K562 (cell line): Measurements from ENCODE around the gene FAM161B. TPM values are rescaled to one million over a fixed set of nuclear protein-coding genes. Genes with fewer than 3 reads are reported as not detected.

Experiments used
- ATAC-seq: fragments of 200-7000 bp; cut with Tn5 transposase; 3 replicates; pipeline ENCODE4 v1.9.1; 2020; ENCODE audit warnings: moderate library complexity
- BruUV-seq: library from RNA; stranded (reverse); fragments of 400-500 nt; replicated peaks from 2 replicates; lab custom pipeline; 2021; lab: Mats Ljungman, UMichigan
- CTCF ChIA-PET: fragments of 300-600 bp; formaldehyde crosslinking; extraction: SDS; loops from one replicate; lab custom pipeline; 2021; ENCODE audit warnings: low intra/inter-chr PET ratio; lab: Yijun Ruan, JAX
- POLR2A ChIA-PET: fragments of 300-600, 350-650 bp; sonication (Branson Sonifier 250); formaldehyde crosslinking; extraction: SDS; loops from one replicate; lab custom pipeline; 2021; ENCODE audit warnings: antibody characterized with exemption, inconsistent platforms; lab: Yijun Ruan, JAX
- DNase-seq, 4 experiments: peaks; one replicate each; pipeline versions ENCODE4 v3.0.0 to v3.0.0-alpha.2; 2011 to 2018; ENCODE audit warnings: low spot score in 3 of 4, mixed read lengths in 3 of 4; ENCODE audit errors: extremely low read depth in 1 of 4
- FAIRE-seq: peaks from 2 replicates; lab custom pipeline; 2011; peaks lifted over from hg19 to GRCh38; lab: Jason Lieb, UNC
- H2AFZ ChIP-seq: 2 replicates; pipeline ENCODE4 v1.6.0; 2011; ENCODE audit warnings: low read depth, low read length, control low read depth, inconsistent platforms
- H3K27ac ChIP-seq: fragments of 200-600 bp; 3 replicates; pipeline ENCODE4 v1.8.0; 2011; ENCODE audit warnings: low read depth, mild to moderate bottlenecking, control low read depth, inconsistent platforms, low read length, moderate library complexity, mixed read lengths; ENCODE audit errors: extremely low read depth
- H3K27me3 ChIP-seq, 2 experiments: fragments of 300-600 bp in 1 of 2; 2 replicates in 1 of 2; 3 replicates in 1 of 2; pipeline versions ENCODE4 v1.6.0 to v1.8.0; 2011; ENCODE audit warnings: inconsistent platforms in 2 of 2, low read length in 2 of 2, mild to moderate bottlenecking in 1 of 2, mixed read lengths in 1 of 2, moderate library complexity in 1 of 2; ENCODE audit not compliant: control insufficient read depth in 2 of 2, insufficient read depth in 2 of 2
- H3K36me3 ChIP-seq: fragments of 300-600 bp; 3 replicates; pipeline ENCODE4 v1.8.0; 2011; ENCODE audit warnings: mild to moderate bottlenecking, low read length, inconsistent platforms; ENCODE audit not compliant: control insufficient read depth, insufficient read depth
- H3K4me1 ChIP-seq, 2 experiments: fragments of 200-600 bp in 1 of 2; replicated peaks in 1 of 2; 2 replicates in 1 of 2; 3 replicates in 1 of 2; pipeline versions ENCODE4 v1.5.1 to v1.8.0; 2011; ENCODE audit warnings: inconsistent platforms in 2 of 2, low read length in 2 of 2, mild to moderate bottlenecking in 1 of 2, mixed read lengths in 1 of 2, moderate library complexity in 1 of 2; ENCODE audit not compliant: control insufficient read depth in 2 of 2, insufficient read depth in 2 of 2
- H3K4me2 ChIP-seq: 2 replicates; pipeline ENCODE4 v1.6.1; 2011; ENCODE audit warnings: low read length, control low read depth, inconsistent platforms, mixed read lengths; ENCODE audit not compliant: insufficient read depth
- H3K4me3 ChIP-seq: fragments of 200-600 bp; sonication (generic), shearing (Covaris generic); 2 replicates; pipeline ENCODE4 v1.5.1; 2016; ENCODE audit warnings: control low read depth, inconsistent platforms
- H3K79me2 ChIP-seq: fragments of 200-600 bp; 3 replicates; pipeline ENCODE4 v1.8.0; 2011; ENCODE audit warnings: low read length, inconsistent platforms; ENCODE audit not compliant: control insufficient read depth, insufficient read depth
- H3K9ac ChIP-seq, 2 experiments: 2 replicates each; pipeline versions ENCODE4 v1.6.0 to v1.6.1; 2011; ENCODE audit warnings: low read depth in 2 of 2, low read length in 2 of 2, control low read depth in 1 of 2, inconsistent platforms in 1 of 2, mild to moderate bottlenecking in 1 of 2, mixed read lengths in 1 of 2; ENCODE audit not compliant: insufficient read depth in 1 of 2
- H3K9me1 ChIP-seq: one replicate; pipeline ENCODE4 v1.6.0; 2011; ENCODE audit warnings: inconsistent platforms, mild to moderate bottlenecking, low read length, moderate library complexity; ENCODE audit not compliant: control insufficient read depth, insufficient read depth
- H3K9me3 ChIP-seq: replicated peaks from 2 replicates; pipeline ENCODE4 v1.5.1; 2011; ENCODE audit warnings: low read depth, low read length, inconsistent platforms; ENCODE audit not compliant: control insufficient read depth, insufficient read depth
- H4K20me1 ChIP-seq: replicated peaks from 2 replicates; pipeline ENCODE4 v1.6.1; 2011; ENCODE audit warnings: low read length, inconsistent platforms, mixed read lengths; ENCODE audit not compliant: control insufficient read depth, insufficient read depth
- CBFA2T2 ChIP-seq: fragments of 450-650 bp; conservative IDR thresholded peaks from 2 replicates; pipeline ENCODE4 v1.6.1; 2017; ENCODE audit warnings: mild to moderate bottlenecking
- CEBPB ChIP-seq: fragments of 450-650 bp; IDR thresholded peaks from 2 replicates; pipeline ENCODE4 v1.6.1; 2016; ENCODE audit warnings: missing genetic modification characterization, missing compliant biosample characterization
- DIDO1 ChIP-seq: fragments of 450-650 bp; IDR thresholded peaks from 2 replicates; pipeline ENCODE4 v1.6.1; 2016; ENCODE audit warnings: low read depth, missing biosample characterization, missing genetic modification characterization
- ELF1 ChIP-seq: fragments of 200-800 bp; sonication (Bioruptor generic); IDR thresholded peaks from 2 replicates; pipeline ENCODE4 v1.6.1; 2016; ENCODE audit warnings: missing genetic modification characterization, missing compliant biosample characterization
- GATAD2B ChIP-seq: fragments of 450-650 bp; IDR thresholded peaks from 2 replicates; pipeline ENCODE4 v1.6.1; 2017; ENCODE audit warnings: mild to moderate bottlenecking, borderline replicate concordance
- NBN ChIP-seq: fragments of 450-650 bp; IDR thresholded peaks from 2 replicates; pipeline ENCODE4 v1.6.1; 2016; ENCODE audit warnings: low read depth, mild to moderate bottlenecking
- RBM25 ChIP-seq: fragments of 200-400 bp; formaldehyde crosslinking; IDR thresholded peaks from 2 replicates; pipeline ENCODE4 v1.6.1; 2018; ENCODE audit warnings: low read length, low read depth, moderate library complexity; ENCODE audit not compliant: severe bottlenecking
- SMARCB1 ChIP-seq: IDR thresholded peaks from 2 replicates; pipeline ENCODE4 v1.6.1; 2011; ENCODE audit warnings: improper control_type of control experiment, low read depth; ENCODE audit not compliant: insufficient read length
- ZBTB17 ChIP-seq: fragments of 450-650 bp; formaldehyde crosslinking; IDR thresholded peaks from 2 replicates; pipeline ENCODE4 v1.4.0; 2020; ENCODE audit warnings: mild to moderate bottlenecking
- ZFP36 ChIP-seq: fragments of 150-350 bp; IDR thresholded peaks from 2 replicates; pipeline ENCODE4 v1.6.1; 2018; ENCODE audit warnings: low read length, low read depth; ENCODE audit not compliant: partially characterized antibody
- ZKSCAN1 ChIP-seq: fragments of 150-350 bp; IDR thresholded peaks from 2 replicates; pipeline ENCODE4 v1.6.1; 2016; ENCODE audit warnings: low read depth, low read length
- ZNF431 ChIP-seq: sonication (generic); formaldehyde crosslinking; IDR thresholded peaks from 2 replicates; pipeline ENCODE4 v1.8.0; 2022; ENCODE audit warnings: mild to moderate bottlenecking, missing genetic modification reagents
- ZNF668 ChIP-seq: fragments of 250-450 bp; sonication (Bioruptor Pico); IDR thresholded peaks from 2 replicates; pipeline ENCODE4 v1.8.0; 2022; ENCODE audit warnings: mild to moderate bottlenecking, inconsistent platforms
- WGBS: fragments of 100-300 bp; shearing (Covaris generic); methylation state at CpG from one replicate; pipeline ENCODE4 v1.1.6; 2016; ENCODE audit warnings: low coverage, mixed read lengths; ENCODE audit not compliant: insufficient coverage; ENCODE audit errors: missing lambda C conversion rate; 5-methylcytosine and 5-hydroxymethylcytosine counted together
- in situ Hi-C: fragments of 300-500 bp; cut with MboI; formaldehyde crosslinking; loops from 4 replicates; pipeline ENCODE4 v1.15.0; 2018; ENCODE audit warnings: inconsistent platforms, mixed read lengths
- intact Hi-C: fragments of 100-400 bp; cut with micrococcal nuclease; formaldehyde crosslinking; loops from 2 replicates; pipeline ENCODE4 v1.14.2; 2022
- polyA plus RNA-seq, 8 experiments: library from polyadenylated mRNA; depleted of rRNA in 4 of 8; stranded (reverse) in 5 of 8; unstranded in 3 of 8; fragments of >200 nt; fragmentation: Nextera tagmentation in 2 of 8; fragmentation: Illumina TruSeq in 1 of 8; extraction: Ambion mirVana in 2 of 8; extraction: Trizol in 1 of 8; gene quantifications; 2 replicates each; pipeline versions ENCODE4 v1.2.1 to v1.2.3, GENCODE V29; 2011 to 2014; ENCODE audit warnings: inconsistent platforms in 1 of 8, missing spikeins in 1 of 8
- total RNA-seq, 7 experiments: library from RNA; depleted of rRNA in 6 of 7; stranded (reverse); fragments of >200 nt in 6 of 7; fragmentation: Illumina TruSeq in 2 of 7; extraction: Trizol in 2 of 7; gene quantifications; 2 replicates each; pipeline versions ENCODE4 v1.2.1 to v1.2.3, GENCODE V29; 2011 to 2021; ENCODE audit warnings: low replicate concordance in 1 of 7
- TF ChIP-seq, protein P1 (sequence below): fragments of 450-650 bp; IDR thresholded peaks from 2 replicates; pipeline ENCODE4 v1.6.1; 2017; ENCODE audit warnings: antibody characterized with exemption, mild to moderate bottlenecking

The FAM161B gene
- total and polyA plus RNA-seq, 9 of the 15 experiments (the other 6 are each of a cell fraction or from before 2014, with no cell fraction given): 0.15 to 1.3 (median 0.84) TPM

- peaks cover 22% of the 10 kb centered on the region; the same call in 2 of the 3 replicates for H3K36me3 ChIP-seq
- DNase-seq (no peak), FAIRE-seq (no peak), ATAC-seq (no peak)
- H3K27ac ChIP-seq: no peak overlapping the region
- in situ Hi-C loops: no loop called here
- peak overlapping the region in 1 of 2 experiments; percentile 90; a peak in 1 of 4 replicates for H3K9ac ChIP-seq
- intact Hi-C loops: loop anchor here (5.0 kb wide), 1 partner anchor 147 kb away; no protein-coding TSS in a partner anchor
- TF ChIP-seq, protein P1, sequence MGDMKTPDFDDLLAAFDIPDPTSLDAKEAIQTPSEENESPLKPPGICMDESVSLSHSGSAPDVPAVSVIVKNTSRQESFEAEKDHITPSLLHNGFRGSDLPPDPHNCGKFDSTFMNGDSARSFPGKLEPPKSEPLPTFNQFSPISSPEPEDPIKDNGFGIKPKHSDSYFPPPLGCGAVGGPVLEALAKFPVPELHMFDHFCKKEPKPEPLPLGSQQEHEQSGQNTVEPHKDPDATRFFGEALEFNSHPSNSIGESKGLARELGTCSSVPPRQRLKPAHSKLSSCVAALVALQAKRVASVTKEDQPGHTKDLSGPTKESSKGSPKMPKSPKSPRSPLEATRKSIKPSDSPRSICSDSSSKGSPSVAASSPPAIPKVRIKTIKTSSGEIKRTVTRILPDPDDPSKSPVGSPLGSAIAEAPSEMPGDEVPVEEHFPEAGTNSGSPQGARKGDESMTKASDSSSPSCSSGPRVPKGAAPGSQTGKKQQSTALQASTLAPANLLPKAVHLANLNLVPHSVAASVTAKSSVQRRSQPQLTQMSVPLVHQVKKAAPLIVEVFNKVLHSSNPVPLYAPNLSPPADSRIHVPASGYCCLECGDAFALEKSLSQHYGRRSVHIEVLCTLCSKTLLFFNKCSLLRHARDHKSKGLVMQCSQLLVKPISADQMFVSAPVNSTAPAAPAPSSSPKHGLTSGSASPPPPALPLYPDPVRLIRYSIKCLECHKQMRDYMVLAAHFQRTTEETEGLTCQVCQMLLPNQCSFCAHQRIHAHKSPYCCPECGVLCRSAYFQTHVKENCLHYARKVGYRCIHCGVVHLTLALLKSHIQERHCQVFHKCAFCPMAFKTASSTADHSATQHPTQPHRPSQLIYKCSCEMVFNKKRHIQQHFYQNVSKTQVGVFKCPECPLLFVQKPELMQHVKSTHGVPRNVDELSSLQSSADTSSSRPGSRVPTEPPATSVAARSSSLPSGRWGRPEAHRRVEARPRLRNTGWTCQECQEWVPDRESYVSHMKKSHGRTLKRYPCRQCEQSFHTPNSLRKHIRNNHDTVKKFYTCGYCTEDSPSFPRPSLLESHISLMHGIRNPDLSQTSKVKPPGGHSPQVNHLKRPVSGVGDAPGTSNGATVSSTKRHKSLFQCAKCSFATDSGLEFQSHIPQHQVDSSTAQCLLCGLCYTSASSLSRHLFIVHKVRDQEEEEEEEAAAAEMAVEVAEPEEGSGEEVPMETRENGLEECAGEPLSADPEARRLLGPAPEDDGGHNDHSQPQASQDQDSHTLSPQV: no peak
- no peak for TF ChIP-seq ZFP36
- no peak for TF ChIP-seq RBM25
- TF ChIP-seq ELF1 (tag): no peak
- TF ChIP-seq NBN: no peak
- no peak for TF ChIP-seq ZBTB17 (CRISPR knock-in tag)
- no peak for TF ChIP-seq CEBPB (tag)
- TF ChIP-seq ZNF431 (CRISPR knock-in tag): no peak
- TF ChIP-seq CBFA2T2: no peak
- no peak for TF ChIP-seq ZNF668 (CRISPR knock-in tag)
- TF ChIP-seq GATAD2B: no peak
- no peak for TF ChIP-seq ZKSCAN1
- TF ChIP-seq SMARCB1: no peak
- no peak for TF ChIP-seq DIDO1 (tag)
- no peak overlapping the region; the same call in 1 of the 2 replicates for H3K4me3 ChIP-seq
- no peak overlapping the region for H3K4me2 ChIP-seq
- H2AFZ ChIP-seq: no peak overlapping the region
- no peaks in the 10 kb centered on the region for H4K20me1 ChIP-seq
- BruUV-seq: no TSS peak
- H3K79me2 ChIP-seq: peaks cover 80% of the 10 kb centered on the region
- H3K9me1 ChIP-seq: no peaks in the 10 kb centered on the region
- H3K27me3 ChIP-seq: no peaks in the 10 kb centered on the region
- ChIA-PET CTCF (no interaction called here), POLR2A (interaction anchor here (1.4 kb wide), 1 partner anchor 15 kb away, joined by 4 read pairs; no protein-coding TSS in a partner anchor)
- H3K4me1 ChIP-seq: peaks cover 4 to 6% of the 10 kb centered on the region in 2 experiments; a peak in 4 of 5 replicates
- 43% methylated on average over 2 of the region's 2 CpGs for whole genome bisulfite sequencing
- H3K9me3 ChIP-seq: no peaks in the 10 kb centered on the region
These were observed 60.9 kb downstream of the FAM161B start for GRCh38 chr14:73888971-73889370.
